Hematopoietic multipotent progenitor cell treated with erythropoietin and hydrocortisone succinate and interleukin-3 and kit ligand, for 17 days (in vitro differentiated cells): Measurements from ENCODE around the gene IFIH1.

Experiments used
- DNase-seq: peaks from one replicate; pipeline ENCODE4 v3.0.0-alpha.2; 2015; ENCODE audit warnings: low spot score

Gene IFIH1

GRCh38 chr2:162257425-162257824 lies 61.1 kb downstream of the IFIH1 start:
- no peak for DNase-seq

- DNase-seq: no peak
These were observed 61.9 kb downstream of the IFIH1 start for GRCh38 chr2:162256591-162256991.

- DNase-seq: no peak
These were observed 64.1 kb downstream of the IFIH1 start for GRCh38 chr2:162254236-162254871.

- DNase-seq: no peak
These were observed 65.0 kb downstream of the IFIH1 start for GRCh38 chr2:162253435-162253834.

GRCh38 chr2:162252153-162252552 lies 66.3 kb downstream of the IFIH1 start:
- DNase-seq: no peak

- DNase-seq: no peak
These were observed 72.7 kb downstream of the IFIH1 start for GRCh38 chr2:162245781-162246180.

- no peak for DNase-seq
These were observed 73.4 kb downstream of the IFIH1 start for GRCh38 chr2:162245061-162245460.

GRCh38 chr2:162244541-162245031 lies 73.9 kb downstream of the IFIH1 start:
- DNase-seq: no peak

- DNase-seq: no peak
These were observed 74.8 kb downstream of the IFIH1 start for GRCh38 chr2:162243715-162244114.

- DNase-seq: no peak
These were observed 75.2 kb downstream of the IFIH1 start, which contains the start of gene FAP for GRCh38 chr2:162243294-162243693. FAP (minus strand) TSS chr2:162243445; CDS start chr2:162243327, 118 bp downstream.

GRCh38 chr2:162242586-162243280 lies 75.8 kb downstream of the IFIH1 start:
- no peak for DNase-seq

- DNase-seq: no peak
These were observed 76.9 kb downstream of the IFIH1 start for GRCh38 chr2:162241571-162241970.

- DNase-seq: no peak
These were observed 83.6 kb downstream of the IFIH1 start for GRCh38 chr2:162234620-162235462.

- DNase-seq: no peak
These were observed 85.3 kb downstream of the IFIH1 start for GRCh38 chr2:162233197-162233596.

GRCh38 chr2:162232671-162233070 lies 85.8 kb downstream of the IFIH1 start:
- DNase-seq: no peak

- no peak for DNase-seq
These were observed 86.5 kb downstream of the IFIH1 start for GRCh38 chr2:162232027-162232426.

GRCh38 chr2:162230761-162231160 lies 87.7 kb downstream of the IFIH1 start:
- DNase-seq: no peak

GRCh38 chr2:162226836-162227235 lies 91.6 kb downstream of the IFIH1 start:
- no peak for DNase-seq

GRCh38 chr2:162221064-162221463 lies 97.4 kb downstream of the IFIH1 start:
- DNase-seq: peak; percentile 52

GRCh38 chr2:162220368-162220767 lies 98.1 kb downstream of the IFIH1 start:
- DNase-seq: no peak

GRCh38 chr2:162219426-162219825 lies 99.1 kb downstream of the IFIH1 start:
- no peak for DNase-seq

- no peak for DNase-seq
These were observed 100.9 kb downstream of the IFIH1 start for GRCh38 chr2:162217598-162217997.
